Measurements from ENCODE around the gene PSME3IP1. TPM values are rescaled to one million over a fixed set of nuclear protein-coding genes. Genes with fewer than 3 reads are reported as not detected.

The PSME3IP1 gene
- polyA plus RNA-seq (ENCODE audit: insufficient read length) = 149 TPM
- long read RNA-seq, donor 1, transcript FAM192A-201 (7 exons, 2,848 nt) = major isoform, 13 of 48 reads
- long read RNA-seq, donor 1, transcript FAM192A-218 (7 exons, 1,086 nt) = minor isoform, 5 of 48 reads
- long read RNA-seq, donor 1, partial matches to known transcripts = 24 of 48 reads
- long read RNA-seq, donor 1, other reads (novel, unspliced or antisense) = 5 of 48 reads
- long read RNA-seq, donor 2, transcript FAM192A-201 (7 exons, 2,848 nt) = major isoform, 8 of 52 reads
- long read RNA-seq, donor 2, partial matches to known transcripts = 33 of 52 reads
- long read RNA-seq, donor 2, other reads (novel, unspliced or antisense) = 6 of 52 reads
- long read RNA-seq, donor 3, transcript FAM192A-218 (7 exons, 1,086 nt) = minor isoform, 5 of 42 reads
- long read RNA-seq, donor 3, transcript FAM192A-201 (7 exons, 2,848 nt) = major isoform, 9 of 42 reads
- long read RNA-seq, donor 3, partial matches to known transcripts = 19 of 42 reads
- long read RNA-seq, donor 3, other reads (novel, unspliced or antisense) = 8 of 42 reads
- long read RNA-seq, donor 4, partial matches to known transcripts = 0 of 2 reads
- long read RNA-seq, donor 4, other reads (novel, unspliced or antisense) = 0 of 2 reads
- long read RNA-seq, donor 5, transcript FAM192A-201 (7 exons, 2,848 nt) = major isoform, 29 of 47 reads
- long read RNA-seq, donor 5, transcript FAM192A-218 (7 exons, 1,086 nt) = minor isoform, 10 of 47 reads
- long read RNA-seq, donor 5, partial matches to known transcripts = 0 of 47 reads
- long read RNA-seq, donor 5, other reads (novel, unspliced or antisense) = 7 of 47 reads
- long read RNA-seq, donor 6, transcript FAM192A-201 (7 exons, 2,848 nt) = major isoform, 9 of 17 reads
- long read RNA-seq, donor 6, partial matches to known transcripts = 0 of 17 reads
- long read RNA-seq, donor 6, other reads (novel, unspliced or antisense) = 5 of 17 reads
- long read RNA-seq, donor 7, transcript FAM192A-201 (7 exons, 2,848 nt) = major isoform, 23 of 40 reads
- long read RNA-seq, donor 7, partial matches to known transcripts = 8 of 40 reads
- long read RNA-seq, donor 7, other reads (novel, unspliced or antisense) = 0 of 40 reads
- long read RNA-seq, donor 8, transcript FAM192A-201 (7 exons, 2,848 nt) = major isoform, 5 of 7 reads
- long read RNA-seq, donor 8, partial matches to known transcripts = 0 of 7 reads
- long read RNA-seq, donor 8, other reads (novel, unspliced or antisense) = 0 of 7 reads

- DNase-seq = peak; percentile 99
Observed at GRCh38 chr16:57185945-57186871, at the start of gene PSME3IP1, which contains the start of gene RSPRY1. PSME3IP1 (minus strand) TSS chr16:57186039; CDS start chr16:57173854, 12,185 bp downstream. RSPRY1 (plus strand) TSS chr16:57186329; CDS start chr16:57204659, 18,330 bp downstream.

- DNase-seq = no peak
Observed at GRCh38 chr16:57235128-57236021, 49.5 kb upstream of the PSME3IP1 start.

- DNase-seq = no peak
Observed at GRCh38 chr16:57234707-57235092, 48.9 kb upstream of the PSME3IP1 start.

GRCh38 chr16:57233944-57234706, 48.3 kb upstream of the PSME3IP1 start:
- DNase-seq = no peak

GRCh38 chr16:57231821-57232350, 46.0 kb upstream of the PSME3IP1 start:
- no peak for DNase-seq

GRCh38 chr16:57229079-57229478, 43.2 kb upstream of the PSME3IP1 start:
- no peak for DNase-seq

GRCh38 chr16:57226701-57227621, 41.1 kb upstream of the PSME3IP1 start:
- no peak for DNase-seq

GRCh38 chr16:57225978-57226377, 40.1 kb upstream of the PSME3IP1 start:
- no peak for DNase-seq

GRCh38 chr16:57224651-57225335, 39.0 kb upstream of the PSME3IP1 start:
- DNase-seq = no peak

- DNase-seq = no peak
Observed at GRCh38 chr16:57223057-57223456, 37.2 kb upstream of the PSME3IP1 start.

- DNase-seq = no peak
Observed at GRCh38 chr16:57216968-57217367, 31.1 kb upstream of the PSME3IP1 start.

GRCh38 chr16:57213462-57213861, 27.6 kb upstream of the PSME3IP1 start:
- DNase-seq = no peak

GRCh38 chr16:57209780-57210179, 23.9 kb upstream of the PSME3IP1 start:
- DNase-seq = no peak

GRCh38 chr16:57208926-57209325, 23.1 kb upstream of the PSME3IP1 start:
- no peak for DNase-seq

- DNase-seq = no peak
Observed at GRCh38 chr16:57204675-57205074, 18.8 kb upstream of the PSME3IP1 start.

- no peak for DNase-seq
Observed at GRCh38 chr16:57203451-57203850, 17.6 kb upstream of the PSME3IP1 start.
